ENCODE measurements around the gene SLC35F5.
"Not testable (repeated sequence)": the region's sequence is repeated elsewhere in the genome, so short reads cannot be mapped to it uniquely, and the experiment has no call there.

Gene SLC35F5

DNA sequence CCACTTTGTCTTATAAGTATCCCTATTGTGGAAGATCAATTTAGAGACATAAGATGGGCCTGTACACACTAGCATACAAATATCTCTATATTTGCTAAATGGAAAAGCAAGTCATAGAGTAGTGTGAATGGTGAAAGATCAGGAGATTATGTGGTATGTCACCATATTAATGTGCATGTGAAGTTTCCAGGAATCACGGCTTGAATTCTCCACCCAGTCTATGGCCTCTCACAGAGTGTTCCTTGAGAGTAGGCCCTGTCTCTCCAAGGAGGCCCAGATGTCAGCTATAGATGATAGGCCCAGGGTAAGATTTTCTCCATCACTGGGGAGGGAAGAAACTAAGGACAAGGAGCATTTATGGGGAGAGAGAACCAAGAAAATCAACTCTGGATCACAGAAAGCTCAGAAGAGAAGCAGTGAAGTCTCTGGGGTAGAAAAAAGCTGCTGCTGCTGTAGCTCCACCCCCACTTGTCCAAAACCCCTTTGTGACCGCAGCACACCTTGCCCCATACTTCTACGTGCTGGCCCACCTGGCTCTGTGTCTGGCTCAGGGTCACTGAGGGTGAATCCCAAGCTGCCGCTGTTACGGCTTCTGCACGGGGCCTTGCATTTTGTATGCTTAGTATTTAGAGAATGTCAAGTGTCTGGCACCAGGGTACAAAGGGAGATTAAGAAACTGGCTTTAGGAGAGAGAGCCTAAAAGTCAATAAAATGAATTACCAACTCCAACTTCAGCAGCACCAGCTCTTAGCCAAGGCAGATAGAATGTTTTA lies 91.5 kb downstream of the SLC35F5 start:
- CTCF ChIA-PET: not testable (repeated sequence)

DNA sequence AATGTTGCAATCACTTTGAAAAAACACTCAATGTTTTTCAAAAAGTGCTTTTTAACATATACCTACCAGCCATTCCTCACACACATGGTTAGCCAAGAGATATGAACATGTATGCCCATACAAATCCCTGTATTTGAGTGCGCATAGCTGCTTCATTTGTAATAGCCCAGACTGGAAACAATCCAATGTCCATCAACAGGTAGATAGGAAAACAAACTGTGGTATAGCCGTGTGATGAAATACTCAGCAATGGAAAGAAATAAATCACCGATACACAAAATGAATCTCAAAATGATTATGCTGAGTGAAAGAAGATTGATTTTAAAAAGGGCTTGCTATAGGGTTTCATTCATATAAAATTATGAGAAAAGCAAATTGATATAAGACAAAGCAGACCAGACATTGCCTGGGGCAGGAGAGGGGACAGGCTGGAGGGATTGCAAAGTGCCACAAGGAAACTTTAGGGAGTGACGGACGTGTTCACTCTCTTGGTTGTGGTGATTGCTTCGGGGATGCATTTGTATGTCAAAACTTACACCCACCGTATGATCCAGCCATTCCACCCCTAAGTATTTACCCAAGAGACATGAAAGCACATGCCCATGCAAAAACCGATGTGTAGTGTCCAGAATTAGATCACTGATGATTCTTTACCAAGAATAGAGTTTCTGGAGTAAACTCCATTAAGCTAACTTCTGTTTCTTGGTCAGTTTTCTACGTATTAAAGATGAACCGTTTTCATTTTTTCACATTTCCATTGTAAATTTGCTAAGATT lies 93.0 kb downstream of the SLC35F5 start:
- H3K36me3 ChIP-seq (ENCODE audit: control insufficient read depth in 4 of 4, insufficient read depth in 4 of 4, low read length in 3 of 4); POLR2A ChIA-PET: not testable (repeated sequence)
- WGBS (ENCODE audit: insufficient coverage): 100% methylated on average over 1 of the region's 10 CpGs

More for the DNA sequence above, 91.5 kb downstream of the SLC35F5 start:
- H3K4me1 ChIP-seq (ENCODE audit: control extremely low read depth in 1 of 4, control insufficient read depth in 4 of 4, insufficient read depth in 4 of 4, low read length in 3 of 4); POLR2A ChIA-PET; H3K9me3 ChIP-seq (ENCODE audit: control extremely low read depth in 1 of 5, control insufficient read depth in 4 of 5, insufficient read depth in 2 of 5, low read depth in 1 of 5, low read length in 4 of 5); H3K36me3 ChIP-seq (ENCODE audit: control insufficient read depth in 4 of 4, insufficient read depth in 4 of 4, low read length in 3 of 4); DNase-seq; H3K4me3 ChIP-seq (ENCODE audit: control insufficient read depth in 1 of 7, extremely low read depth in 1 of 7, insufficient read depth in 4 of 7, low read depth in 2 of 7, low read length in 6 of 7); H3K27ac ChIP-seq (ENCODE audit: insufficient read depth in 1 of 2, low read depth in 1 of 2, low read length in 2 of 2, poor library complexity in 1 of 2, severe bottlenecking in 2 of 2); H3K27me3 ChIP-seq (replicated peaks in 2 of 5; ENCODE audit: control insufficient read depth in 4 of 5, insufficient read depth in 5 of 5, low read length in 4 of 5): not testable (repeated sequence)
- no CpG with 5 or more reads among the region's 6 CpGs for WGBS (ENCODE audit: insufficient coverage)

More for the DNA sequence above, 93.0 kb downstream of the SLC35F5 start:
- H3K27ac ChIP-seq (ENCODE audit: insufficient read depth in 1 of 2, low read depth in 1 of 2, low read length in 2 of 2, poor library complexity in 1 of 2, severe bottlenecking in 2 of 2); CTCF ChIA-PET; H3K27me3 ChIP-seq (replicated peaks in 2 of 5; ENCODE audit: control insufficient read depth in 4 of 5, insufficient read depth in 5 of 5, low read length in 4 of 5); H3K9me3 ChIP-seq (ENCODE audit: control extremely low read depth in 1 of 5, control insufficient read depth in 4 of 5, insufficient read depth in 2 of 5, low read depth in 1 of 5, low read length in 4 of 5); H3K4me3 ChIP-seq (ENCODE audit: control insufficient read depth in 1 of 7, extremely low read depth in 1 of 7, insufficient read depth in 4 of 7, low read depth in 2 of 7, low read length in 6 of 7); DNase-seq; H3K4me1 ChIP-seq (ENCODE audit: control extremely low read depth in 1 of 4, control insufficient read depth in 4 of 4, insufficient read depth in 4 of 4, low read length in 3 of 4): not testable (repeated sequence)

All from common myeloid progenitor, CD34-positive (primary cell).